ENCODE data around the gene RAB6B. TPM values are rescaled to one million over a fixed set of nuclear protein-coding genes. Genes with fewer than 3 reads are reported as not detected.

RAB6B gene
- total and polyA plus RNA-seq, 2 of the 8 experiments (the other 6 are each of a cell fraction or from before 2014, with no cell fraction given) = 7.9 to 15.6 TPM

GRCh38 chr3:133804896-133805295, 90.8 kb downstream of the RAB6B start:
- no peak overlapping the region for H4K5ac ChIP-seq (ENCODE audit: insufficient read length, low read depth, low read length)
- H2BK5ac ChIP-seq (ENCODE audit: low read depth, low read length) = no peak overlapping the region
- no peak overlapping the region for H3K56ac ChIP-seq (replicated peaks; ENCODE audit: insufficient read length, low read depth, low read length)
- POLR2A ChIA-PET (ENCODE audit: partially characterized antibody) = no interaction called here
- CTCF ChIA-PET (ENCODE audit: partially characterized antibody) = interaction anchor here (0.7 kb wide), 1 partner anchor 114 kb away, joined by 3 read pairs; no protein-coding TSS in a partner anchor
- H2AK5ac ChIP-seq (ENCODE audit: low read depth, low read length) = no peak overlapping the region
- peak overlapping the region; percentile 100 for H2AFZ ChIP-seq (ENCODE audit: low read length)
- no peak overlapping the region for H3K23ac ChIP-seq (ENCODE audit: insufficient read length)
- no peaks in the 10 kb centered on the region; the same call in 1 of the 2 replicates for H3K23me2 ChIP-seq (ENCODE audit: low read depth, low read length)
- peaks cover 0 to 5% (median 1%) of the 10 kb centered on the region in 4 experiments; a peak in 3 of 7 replicates for H3K4me1 ChIP-seq (replicated peaks in 1 of 4; ENCODE audit: control insufficient read depth in 3 of 4, insufficient read depth in 4 of 4, low read length in 3 of 4)
- peak overlapping the region; percentile 83 to 96 (median 92); a peak in 5 of 8 replicates for H3K4me3 ChIP-seq (ENCODE audit: extremely low read depth in 1 of 4, insufficient read depth in 2 of 4, low read depth in 3 of 4, low read length in 4 of 4)
- no peak overlapping the region for H4K91ac ChIP-seq (replicated peaks; ENCODE audit: insufficient read length, low read length)
- no peak overlapping the region for H4K8ac ChIP-seq (ENCODE audit: extremely low read depth, insufficient read depth, low read length)
- no peak overlapping the region for H2BK120ac ChIP-seq (replicated peaks; ENCODE audit: low read depth, low read length)
- H3K9ac ChIP-seq (replicated peaks in 1 of 4; ENCODE audit: extremely low read depth in 1 of 4, low read depth in 3 of 4, low read length in 3 of 4) = no peak overlapping the region
- no peak overlapping the region for H2BK15ac ChIP-seq (ENCODE audit: low read length)
- H3K79me1 ChIP-seq (ENCODE audit: low read depth, low read length) = no peaks in the 10 kb centered on the region
- DNase-seq (ENCODE audit: low read depth in 1 of 2, low spot score in 2 of 2) (no peak), FAIRE-seq (no peak)
- no peak overlapping the region for H2BK12ac ChIP-seq (ENCODE audit: low read depth, low read length)
- H3K9me3 ChIP-seq (ENCODE audit: insufficient read depth in 2 of 2, low read depth in 1 of 2, low read length in 1 of 2) = no peaks in the 10 kb centered on the region
- H3K79me2 ChIP-seq (ENCODE audit: control insufficient read depth in 1 of 2, insufficient read depth in 2 of 2, low read length in 2 of 2) = peaks cover 0 to 14% of the 10 kb centered on the region in 2 experiments; a peak in 2 of 4 replicates
- no peak overlapping the region for H3K4ac ChIP-seq (replicated peaks; ENCODE audit: insufficient read length, low read depth, low read length)
- H3K36me3 ChIP-seq (ENCODE audit: control insufficient read depth in 2 of 4, insufficient read depth in 4 of 4, low read length in 3 of 4) = peaks cover 2 to 19% (median 9%) of the 10 kb centered on the region in 4 experiments; a peak in 5 of 8 replicates
- peak overlapping the region; percentile 72 to 80 for H3K4me2 ChIP-seq (ENCODE audit: insufficient read depth in 1 of 2, low read depth in 2 of 2, low read length in 2 of 2)
- no peak overlapping the region for H3K18ac ChIP-seq (ENCODE audit: extremely low read depth, low read length)
- H3K14ac ChIP-seq (ENCODE audit: insufficient read length) = no peak overlapping the region
- 67% methylated on average over 4 of the region's 4 CpGs; no CpG with 5 or more reads in 1 of the 2 experiments for WGBS, 2 experiments (ENCODE audit: extremely low coverage in 1 of 2, insufficient coverage in 1 of 2, insufficient read length in 1 of 2, insufficient replicate concordance in 2 of 2, low coverage in 1 of 2, low lambda C conversion rate in 2 of 2, missing lambda C conversion rate in 1 of 2)
- no peaks in the 10 kb centered on the region for H3K27me3 ChIP-seq (replicated peaks in 1 of 4; ENCODE audit: control insufficient read depth in 3 of 4, extremely low read depth in 1 of 4, insufficient read depth in 3 of 4, low read length in 3 of 4)
- no peaks in the 10 kb centered on the region for H4K20me1 ChIP-seq (replicated peaks in 1 of 2; ENCODE audit: control insufficient read depth in 1 of 2, insufficient read depth in 2 of 2, low read length in 2 of 2)
- no peak overlapping the region for H2BK20ac ChIP-seq (ENCODE audit: low read length)
- H3K27ac ChIP-seq (ENCODE audit: low read depth, low read length) = no peak overlapping the region
- TF ChIP-seq POU5F1 (IDR thresholded peaks at IDR 0.05; ENCODE audit: low read depth, low read length) (no peak), GABPA (IDR thresholded peaks at IDR 0.05; ENCODE audit: borderline replicate concordance, insufficient read depth, low read length) (no peak), BACH1 (IDR thresholded peaks at IDR 0.05; ENCODE audit: low read length) (no peak), JUND (IDR thresholded peaks at IDR 0.05; ENCODE audit: low read length) (no peak), GTF2F1 (IDR thresholded peaks at IDR 0.05; ENCODE audit: borderline replicate concordance, low read depth, low read length) (no peak), SP2 (IDR thresholded peaks at IDR 0.05; ENCODE audit: low read length) (no peak), TCF12 (IDR thresholded peaks at IDR 0.05; ENCODE audit: low read depth, low read length) (no peak), SIRT6 (IDR thresholded peaks at IDR 0.05; ENCODE audit: low read length) (no peak), SIN3A (conservative IDR thresholded peaks at IDR 0.05 in 1 of 2, IDR thresholded peaks at IDR 0.05 in 1 of 2; ENCODE audit: low read depth in 1 of 2, low read length in 2 of 2) (no peak), CBX5 (IDR thresholded peaks at IDR 0.05; ENCODE audit: low read depth, low read length) (no peak), BCL11A (IDR thresholded peaks at IDR 0.05; ENCODE audit: low read depth in 2 of 2, low read length in 2 of 2) (no peak), SP1 (IDR thresholded peaks at IDR 0.05; ENCODE audit: low read depth, low read length) (no peak)

Data from H1 (cell line).